HepG2 (cell line): Measurements from ENCODE around the gene WNT5A. TPM values are rescaled to one million over a fixed set of nuclear protein-coding genes. Genes with fewer than 3 reads are reported as not detected.

Experiments
- ATAC-seq: fragments of 200-7000 bp; cut with Tn5 transposase; 3 replicates; pipeline ENCODE4 v1.9.1; 2020; ENCODE audit warnings: mild to moderate bottlenecking, moderate library complexity
- BruUV-seq: library from RNA; stranded (reverse); fragments of 400-500 nt; replicated peaks from 2 replicates; lab custom pipeline; 2021; lab: Mats Ljungman, UMichigan
- CTCF ChIA-PET: fragments of 300-600 bp; formaldehyde crosslinking; extraction: SDS; loops from one replicate; lab custom pipeline; 2021; ENCODE audit warnings: low total read pairs, inconsistent platforms, low intra/inter-chr PET ratio; lab: Yijun Ruan, JAX
- POLR2A ChIA-PET: fragments of 350-600 bp; sonication (Branson Sonifier 250); formaldehyde crosslinking; loops from one replicate; lab custom pipeline; 2020; ENCODE audit warnings: antibody characterized with exemption, inconsistent platforms; lab: Yijun Ruan, JAX
- DNase-seq: peaks from one replicate; pipeline ENCODE4 v3.0.0-alpha.2; 2015; ENCODE audit warnings: low spot score
- FAIRE-seq: peaks from 3 replicates; lab custom pipeline; 2011; peaks lifted over from hg19 to GRCh38; lab: Jason Lieb, UNC
- H2AFZ ChIP-seq: one replicate; pipeline ENCODE4 v1.6.1; 2011; ENCODE audit warnings: low read length, inconsistent platforms
- H3K27ac ChIP-seq: fragments of 300-600 bp; 3 replicates; pipeline ENCODE4 v1.8.0; 2011; ENCODE audit warnings: mixed run types, mild to moderate bottlenecking, mixed read lengths, low read length, inconsistent platforms; ENCODE audit not compliant: insufficient read depth; ENCODE audit errors: extremely low read length
- H3K27me3 ChIP-seq, 2 experiments: fragments of 200-600 bp in 1 of 2; 2 replicates in 1 of 2; 3 replicates in 1 of 2; pipeline versions ENCODE4 v1.6.0 to v1.8.0; 2011; ENCODE audit warnings: low read length in 2 of 2, mild to moderate bottlenecking in 2 of 2, moderate library complexity in 2 of 2, inconsistent platforms in 1 of 2; ENCODE audit not compliant: insufficient read depth in 2 of 2, control insufficient read depth in 1 of 2
- H3K36me3 ChIP-seq, 2 experiments: fragments of 200-600 bp in 1 of 2; replicated peaks in 1 of 2; 2 replicates in 1 of 2; 3 replicates in 1 of 2; pipeline versions ENCODE4 v1.5.1 to v1.8.0; 2011; ENCODE audit warnings: low read length in 2 of 2, inconsistent platforms in 1 of 2; ENCODE audit not compliant: insufficient read depth in 2 of 2, control insufficient read depth in 1 of 2
- H3K4me1 ChIP-seq: 2 replicates; pipeline ENCODE4 v1.5.1; 2012; ENCODE audit warnings: low read length, inconsistent platforms; ENCODE audit not compliant: insufficient read depth
- H3K4me2 ChIP-seq: 2 replicates; pipeline ENCODE4 v1.6.0; 2011; ENCODE audit warnings: low read depth, low read length, inconsistent platforms
- H3K4me3 ChIP-seq, 3 experiments: fragments of 200-600 bp in 1 of 3; sonication (generic), shearing (Covaris generic) in 1 of 3; replicated peaks in 1 of 3; 2 replicates each; pipeline ENCODE4 v1.5.1; 2011 to 2016; ENCODE audit warnings: low read length in 3 of 3, inconsistent platforms in 2 of 3, low read depth in 2 of 3, mild to moderate bottlenecking in 2 of 3, control low read depth in 1 of 3, mixed read lengths in 1 of 3; ENCODE audit not compliant: insufficient read depth in 1 of 3
- H3K79me2 ChIP-seq: one replicate; pipeline ENCODE4 v1.6.1; 2011; ENCODE audit warnings: low read length, inconsistent platforms; ENCODE audit not compliant: insufficient read depth
- H3K9ac ChIP-seq: 2 replicates; pipeline ENCODE4 v1.6.0; 2011; ENCODE audit warnings: mild to moderate bottlenecking, low read depth, low read length, inconsistent platforms; ENCODE audit not compliant: insufficient read depth
- H3K9me3 ChIP-seq: 2 replicates; pipeline ENCODE4 v1.5.1; 2012; ENCODE audit warnings: mild to moderate bottlenecking, low read length
- H4K20me1 ChIP-seq: 2 replicates; pipeline ENCODE4 v1.6.0; 2011; ENCODE audit warnings: inconsistent platforms, mild to moderate bottlenecking, low read length, moderate library complexity; ENCODE audit not compliant: insufficient read depth
- CREM ChIP-seq, 2 experiments: sonication (generic) in 1 of 2; formaldehyde crosslinking in 1 of 2; IDR thresholded peaks; 2 replicates each; pipeline versions ENCODE4 v1.4.0 to v1.6.1; 2016 to 2020; ENCODE audit warnings: antibody characterized with exemption in 1 of 2, mild to moderate bottlenecking in 1 of 2, missing genetic modification reagents in 1 of 2
- FOXJ3 ChIP-seq: sonication (generic); formaldehyde crosslinking; IDR thresholded peaks from 2 replicates; pipeline ENCODE4 v1.4.0; 2020; ENCODE audit warnings: missing genetic modification reagents, mild to moderate bottlenecking, borderline replicate concordance
- HHEX ChIP-seq: IDR thresholded peaks from 2 replicates; pipeline ENCODE4 v1.6.1; 2016; ENCODE audit warnings: control low read depth
- PAX8 ChIP-seq: sonication (generic); formaldehyde crosslinking; IDR thresholded peaks from 2 replicates; pipeline ENCODE4 v1.8.0; 2022; ENCODE audit warnings: mild to moderate bottlenecking, missing genetic modification reagents, borderline replicate concordance
- RFX5 ChIP-seq: IDR thresholded peaks from 2 replicates; pipeline ENCODE4 v1.6.1; 2011; ENCODE audit warnings: low read depth, low read length, improper control_type of control experiment
- SETDB1 ChIP-seq: sonication (generic); formaldehyde crosslinking; IDR thresholded peaks from 2 replicates; pipeline ENCODE4 v1.5.1; 2020; ENCODE audit warnings: missing genetic modification reagents, mild to moderate bottlenecking, borderline replicate concordance
- SMAD9 ChIP-seq: sonication (generic); formaldehyde crosslinking; IDR thresholded peaks from 2 replicates; pipeline ENCODE4 v1.5.1; 2020; ENCODE audit warnings: mild to moderate bottlenecking, missing genetic modification reagents
- TFDP1 ChIP-seq: IDR thresholded peaks from 2 replicates; pipeline ENCODE4 v1.6.1; 2016; ENCODE audit warnings: missing compliant biosample characterization, missing genetic modification reagents, borderline replicate concordance
- ZBTB1 ChIP-seq: sonication (generic); formaldehyde crosslinking; IDR thresholded peaks from 2 replicates; pipeline ENCODE4 v1.4.0; 2020; ENCODE audit warnings: missing genetic modification reagents, borderline replicate concordance
- ZFP36L2 ChIP-seq: sonication (generic); formaldehyde crosslinking; IDR thresholded peaks from 2 replicates; pipeline ENCODE4 v1.4.0; 2020; ENCODE audit warnings: missing genetic modification reagents
- ZFP82 ChIP-seq: sonication (generic); formaldehyde crosslinking; IDR thresholded peaks from 2 replicates; pipeline ENCODE4 v1.5.1; 2020; ENCODE audit warnings: mild to moderate bottlenecking, missing genetic modification reagents, borderline replicate concordance
- ZNF280B ChIP-seq: sonication (generic); formaldehyde crosslinking; IDR thresholded peaks from 2 replicates; pipeline ENCODE4 v1.5.0; 2020; ENCODE audit warnings: missing genetic modification reagents, mild to moderate bottlenecking, borderline replicate concordance
- ZNF543 ChIP-seq: sonication (generic); formaldehyde crosslinking; IDR thresholded peaks from 2 replicates; pipeline ENCODE4 v1.4.0; 2020; ENCODE audit warnings: mild to moderate bottlenecking, missing genetic modification reagents
- ZNF546 ChIP-seq: sonication (generic); formaldehyde crosslinking; conservative IDR thresholded peaks from 2 replicates; pipeline ENCODE4 v1.8.1; 2023; ENCODE audit warnings: mild to moderate bottlenecking, missing genetic modification reagents
- WGBS: methylation state at CpG from one replicate; pipeline ENCODE4 v1.1.6; 2017; ENCODE audit warnings: low lambda C conversion rate; 5-methylcytosine and 5-hydroxymethylcytosine counted together
- in situ Hi-C: cut with HindIII; loops from 2 replicates; pipeline ENCODE4 v1.10.0; 2017; ENCODE audit warnings: low pct_unique_long_range_greater_than_20kb; ENCODE audit not compliant: extremely low pct_ligation_motif_present
- intact Hi-C: fragments of 100-400 bp; cut with micrococcal nuclease; formaldehyde crosslinking; loops from one replicate; pipeline ENCODE4 v1.10.0; 2022; ENCODE audit not compliant: unreplicated experiment
- polyA plus RNA-seq, 8 experiments: library from polyadenylated mRNA; depleted of rRNA in 3 of 8; stranded (reverse) in 7 of 8; unstranded in 1 of 8; fragments of >200 nt; fragmentation: Illumina TruSeq in 4 of 8; extraction: Trizol in 4 of 8; gene quantifications; 2 replicates each; pipeline versions ENCODE4 v1.2.1 to v1.2.3, GENCODE V29; 2011 to 2016; ENCODE audit warnings: low read depth in 4 of 8, missing spikeins in 1 of 8, mixed read lengths in 1 of 8; ENCODE audit not compliant: insufficient read depth in 1 of 8
- total RNA-seq, 5 experiments: library from RNA; depleted of rRNA; stranded (reverse); fragments of >200 nt; fragmentation: Illumina TruSeq; extraction: Trizol; gene quantifications; 2 replicates each; pipeline ENCODE4 v1.2.3, GENCODE V29; 2016; ENCODE audit warnings: low read depth in 1 of 5
- TF ChIP-seq, protein P1 (sequence below): sonication (generic); formaldehyde crosslinking; IDR thresholded peaks from 2 replicates; pipeline ENCODE4 v1.8.1; 2023; ENCODE audit warnings: mild to moderate bottlenecking, missing genetic modification reagents

Gene WNT5A
- total and polyA plus RNA-seq, 2 of the 13 experiments (the other 11 are each of a cell fraction or from before 2014, with no cell fraction given) = not detected

- no peak overlapping the region for H3K4me2 ChIP-seq
- POLR2A ChIA-PET = no interaction called here
- H3K36me3 ChIP-seq = no peaks in the 10 kb centered on the region
- no peak for FAIRE-seq
- H4K20me1 ChIP-seq = no peaks in the 10 kb centered on the region
- H2AFZ ChIP-seq = no peak overlapping the region
- CTCF ChIA-PET = no interaction called here
- peaks cover 14% of the 10 kb centered on the region for H3K4me1 ChIP-seq
- H3K9me3 ChIP-seq = no peaks in the 10 kb centered on the region
- in situ Hi-C loops = no loop called here
- no peak overlapping the region for H3K9ac ChIP-seq
- H3K4me3 ChIP-seq = no peak overlapping the region
- H3K27me3 ChIP-seq = no peaks in the 10 kb centered on the region; a peak in 1 of 5 replicates
- no peak for ATAC-seq
- no peaks in the 10 kb centered on the region for H3K79me2 ChIP-seq
- WGBS = 19% methylated on average over 4 of the region's 4 CpGs
- intact Hi-C loops = no loop called here
- no TSS peak for BruUV-seq
- TF ChIP-seq SETDB1 (CRISPR knock-in tag) = no peak
- no peak for TF ChIP-seq ZFP82 (CRISPR knock-in tag)
- TF ChIP-seq RFX5 = no peak
- TF ChIP-seq TFDP1 (CRISPR knock-in tag) = no peak
- no peak for TF ChIP-seq FOXJ3 (CRISPR knock-in tag)
- TF ChIP-seq, protein P1, sequence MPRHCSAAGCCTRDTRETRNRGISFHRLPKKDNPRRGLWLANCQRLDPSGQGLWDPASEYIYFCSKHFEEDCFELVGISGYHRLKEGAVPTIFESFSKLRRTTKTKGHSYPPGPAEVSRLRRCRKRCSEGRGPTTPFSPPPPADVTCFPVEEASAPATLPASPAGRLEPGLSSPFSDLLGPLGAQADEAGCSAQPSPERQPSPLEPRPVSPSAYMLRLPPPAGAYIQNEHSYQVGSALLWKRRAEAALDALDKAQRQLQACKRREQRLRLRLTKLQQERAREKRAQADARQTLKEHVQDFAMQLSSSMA = no peak
- no peak for TF ChIP-seq CREM (IDR thresholded peaks at IDR 0.05)
- TF ChIP-seq CREM (CRISPR knock-in tag; IDR thresholded peaks at IDR 0.05) = no peak
- TF ChIP-seq HHEX (CRISPR knock-in tag) = no peak
- no peak for TF ChIP-seq ZNF280B (CRISPR knock-in tag)
- TF ChIP-seq ZFP36L2 (CRISPR knock-in tag) = no peak
- TF ChIP-seq ZNF546 = no peak
- TF ChIP-seq ZNF543 = no peak
- no peak for TF ChIP-seq ZBTB1 (CRISPR knock-in tag)
- no peak for TF ChIP-seq SMAD9 (CRISPR knock-in tag)
- no peak for TF ChIP-seq PAX8 (CRISPR knock-in tag)
- no peak overlapping the region for H3K27ac ChIP-seq
- no peak for DNase-seq
Measured at GRCh38 chr3:55527361-55527760, 40.3 kb upstream of the WNT5A start.
